Panc1 (cell line): Measurements from ENCODE around the gene ABHD12. TPM values are rescaled to one million over a fixed set of nuclear protein-coding genes. Genes with fewer than 3 reads are reported as not detected.

Experiments
- ATAC-seq: fragments of 200-7000 bp; cut with Tn5 transposase; 2 replicates; pipeline ENCODE4 v1.9.1; 2020; ENCODE audit warnings: mild to moderate bottlenecking, moderate library complexity
- BruUV-seq: library from RNA; stranded (reverse); fragments of 400-500 nt; replicated peaks from 2 replicates; lab custom pipeline; 2021; lab: Mats Ljungman, UMichigan
- CTCF ChIA-PET: fragments of 300-600 bp; sonication (Branson Sonifier 250); formaldehyde crosslinking; loops from one replicate; lab custom pipeline; 2022; ENCODE audit warnings: antibody characterized with exemption; lab: Charles Lee
- POLR2A ChIA-PET: fragments of 300-600 bp; sonication (Branson Sonifier 250); formaldehyde crosslinking; loops from one replicate; lab custom pipeline; 2022; ENCODE audit warnings: antibody characterized with exemption; lab: Charles Lee
- DNase-seq: peaks from one replicate; pipeline ENCODE4 v3.0.0-alpha.2; 2010; ENCODE audit warnings: low read depth, low spot score
- H3K27ac ChIP-seq: 2 replicates; pipeline ENCODE4 v1.5.1; 2011; ENCODE audit warnings: mild to moderate bottlenecking, low read length, inconsistent platforms
- H3K27me3 ChIP-seq: fragments of 200-500 bp; sonication (Bioruptor generic); 2 replicates; pipeline ENCODE4 v1.6.0; 2014; ENCODE audit warnings: low read length, inconsistent platforms; ENCODE audit not compliant: control insufficient read depth, insufficient read depth
- H3K36me3 ChIP-seq: fragments of 200-500 bp; sonication (Bioruptor generic); 2 replicates; pipeline ENCODE4 v1.5.1; 2014; ENCODE audit warnings: inconsistent platforms, mild to moderate bottlenecking, low read length, moderate library complexity; ENCODE audit not compliant: control insufficient read depth, insufficient read depth
- H3K4me1 ChIP-seq: 2 replicates; pipeline ENCODE4 v1.5.1; 2011; ENCODE audit warnings: inconsistent platforms, mild to moderate bottlenecking, low read length, moderate library complexity; ENCODE audit not compliant: control insufficient read depth, insufficient read depth
- H3K4me3 ChIP-seq, 2 experiments: 2 replicates each; pipeline ENCODE4 v1.5.1; 2011 to 2012; ENCODE audit warnings: low read depth in 2 of 2, low read length in 2 of 2, mild to moderate bottlenecking in 2 of 2, inconsistent platforms in 1 of 2, moderate library complexity in 1 of 2
- H3K9me3 ChIP-seq: fragments of 200-500 bp; sonication (Bioruptor generic); 2 replicates; pipeline ENCODE4 v1.5.1; 2014; ENCODE audit warnings: low read depth, mild to moderate bottlenecking, inconsistent platforms, low read length, moderate library complexity; ENCODE audit not compliant: control insufficient read depth, insufficient read depth
- POLR2AphosphoS5 ChIP-seq: IDR thresholded peaks from 2 replicates; pipeline ENCODE4 v1.6.1; 2012; ENCODE audit warnings: mild to moderate bottlenecking, low read depth, low read length, moderate library complexity
- SIN3A ChIP-seq: IDR thresholded peaks from 2 replicates; pipeline ENCODE4 v1.6.1; 2012; ENCODE audit warnings: low read depth, mild to moderate bottlenecking, low read length, moderate library complexity, borderline replicate concordance; ENCODE audit not compliant: insufficient read depth
- TCF7L2 ChIP-seq: IDR thresholded peaks from 2 replicates; pipeline ENCODE4 v1.6.1; 2011; ENCODE audit warnings: mild to moderate bottlenecking, low read depth, low read length, inconsistent platforms
- in situ Hi-C: cut with HindIII; loops from 2 replicates; pipeline ENCODE4 v1.10.0; 2016; ENCODE audit warnings: low sequenced_read_pairs, low pct_unique_long_range_greater_than_20kb
- intact Hi-C: fragments of 100-400 bp; cut with micrococcal nuclease; formaldehyde crosslinking; loops from one replicate; pipeline ENCODE4 v1.10.0; 2022; ENCODE audit not compliant: unreplicated experiment
- total RNA-seq: library from RNA; stranded (reverse); gene quantifications from one replicate; pipeline ENCODE4 v1.2.1, GENCODE V29; 2021; ENCODE audit not compliant: unreplicated experiment
- TF ChIP-seq, protein P1 (sequence below), 2 experiments: IDR thresholded peaks; 2 replicates each; pipeline ENCODE4 v1.6.1; 2011 to 2012; ENCODE audit warnings: low read depth in 2 of 2, control low read depth in 1 of 2, low read length in 1 of 2, mild to moderate bottlenecking in 1 of 2, moderate library complexity in 1 of 2; ENCODE audit not compliant: insufficient read depth in 1 of 2
- TF ChIP-seq, protein P2 (sequence below): fragments of 450-650 bp; IDR thresholded peaks from 2 replicates; pipeline ENCODE4 v1.5.1; 2017; ENCODE audit warnings: mild to moderate bottlenecking

The ABHD12 gene
- total RNA-seq, 1 experiment from 2014 or later, result 90.9 TPM

DNA sequence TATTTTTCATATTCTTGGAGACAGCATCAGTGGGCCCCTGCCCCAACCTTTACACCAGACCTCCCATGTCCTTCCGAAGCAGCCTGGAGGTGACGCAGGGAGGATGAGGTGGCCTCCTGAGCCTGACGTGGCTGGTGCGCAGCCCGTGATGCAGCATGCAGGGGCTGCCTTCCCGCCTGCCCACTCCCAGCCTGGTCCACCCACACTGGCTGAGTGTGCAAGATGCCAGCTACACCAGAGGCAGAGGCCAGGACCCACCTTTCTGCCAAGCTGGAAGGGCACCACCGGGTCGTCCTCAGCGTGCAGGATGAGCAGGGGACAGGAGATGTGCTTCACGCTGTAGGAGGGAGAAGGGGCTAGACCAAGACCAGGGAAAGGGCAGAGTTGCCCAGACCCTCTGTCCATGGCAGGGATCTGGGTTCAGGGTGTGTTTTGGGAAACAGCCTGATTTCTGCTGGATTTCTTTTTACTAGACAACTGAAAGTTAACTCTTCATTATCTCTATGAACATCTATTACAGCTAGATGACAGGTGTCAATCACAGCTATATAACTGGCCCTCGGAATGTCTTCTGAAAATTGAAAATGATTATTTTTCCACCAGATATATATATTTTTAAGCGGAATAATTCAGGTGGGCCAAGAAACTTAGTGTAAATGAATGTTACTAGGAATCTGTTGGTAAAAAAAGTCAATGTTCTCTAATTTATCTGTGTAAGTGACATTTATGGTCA, 87.2 kb downstream of the ABHD12 start:
- CTCF ChIA-PET, result interaction anchor here (0.5 kb wide), 1 partner anchor 137 kb away, joined by 3 read pairs; no protein-coding TSS in a partner anchor
- POLR2A ChIA-PET, result interaction anchor here (0.6 kb wide), 1 partner anchor 90 kb away, joined by 10 read pairs; no protein-coding TSS in a partner anchor
- in situ Hi-C loops, result no loop called here
- intact Hi-C loops, result no loop called here
- ATAC-seq, result no peak
- H3K4me1 ChIP-seq, result peaks cover 42% of the 10 kb centered on the region
- H3K27ac ChIP-seq, result no peak overlapping the region
- no peak overlapping the region for H3K4me3 ChIP-seq
- no peaks in the 10 kb centered on the region; the same call in 1 of the 2 replicates for H3K36me3 ChIP-seq
- H3K27me3 ChIP-seq, result no peaks in the 10 kb centered on the region
- no peak; the same call in 1 of the 2 replicates for TF ChIP-seq POLR2AphosphoS5
- TF ChIP-seq, protein P1, sequence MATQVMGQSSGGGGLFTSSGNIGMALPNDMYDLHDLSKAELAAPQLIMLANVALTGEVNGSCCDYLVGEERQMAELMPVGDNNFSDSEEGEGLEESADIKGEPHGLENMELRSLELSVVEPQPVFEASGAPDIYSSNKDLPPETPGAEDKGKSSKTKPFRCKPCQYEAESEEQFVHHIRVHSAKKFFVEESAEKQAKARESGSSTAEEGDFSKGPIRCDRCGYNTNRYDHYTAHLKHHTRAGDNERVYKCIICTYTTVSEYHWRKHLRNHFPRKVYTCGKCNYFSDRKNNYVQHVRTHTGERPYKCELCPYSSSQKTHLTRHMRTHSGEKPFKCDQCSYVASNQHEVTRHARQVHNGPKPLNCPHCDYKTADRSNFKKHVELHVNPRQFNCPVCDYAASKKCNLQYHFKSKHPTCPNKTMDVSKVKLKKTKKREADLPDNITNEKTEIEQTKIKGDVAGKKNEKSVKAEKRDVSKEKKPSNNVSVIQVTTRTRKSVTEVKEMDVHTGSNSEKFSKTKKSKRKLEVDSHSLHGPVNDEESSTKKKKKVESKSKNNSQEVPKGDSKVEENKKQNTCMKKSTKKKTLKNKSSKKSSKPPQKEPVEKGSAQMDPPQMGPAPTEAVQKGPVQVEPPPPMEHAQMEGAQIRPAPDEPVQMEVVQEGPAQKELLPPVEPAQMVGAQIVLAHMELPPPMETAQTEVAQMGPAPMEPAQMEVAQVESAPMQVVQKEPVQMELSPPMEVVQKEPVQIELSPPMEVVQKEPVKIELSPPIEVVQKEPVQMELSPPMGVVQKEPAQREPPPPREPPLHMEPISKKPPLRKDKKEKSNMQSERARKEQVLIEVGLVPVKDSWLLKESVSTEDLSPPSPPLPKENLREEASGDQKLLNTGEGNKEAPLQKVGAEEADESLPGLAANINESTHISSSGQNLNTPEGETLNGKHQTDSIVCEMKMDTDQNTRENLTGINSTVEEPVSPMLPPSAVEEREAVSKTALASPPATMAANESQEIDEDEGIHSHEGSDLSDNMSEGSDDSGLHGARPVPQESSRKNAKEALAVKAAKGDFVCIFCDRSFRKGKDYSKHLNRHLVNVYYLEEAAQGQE (IDR thresholded peaks at IDR 0.05; ENCODE audit: insufficient read depth in 1 of 2, low read depth in 2 of 2, low read length in 1 of 2), result no peak
- no peak for TF ChIP-seq TCF7L2
- TF ChIP-seq SIN3A, result no peak
- TF ChIP-seq, protein P2, sequence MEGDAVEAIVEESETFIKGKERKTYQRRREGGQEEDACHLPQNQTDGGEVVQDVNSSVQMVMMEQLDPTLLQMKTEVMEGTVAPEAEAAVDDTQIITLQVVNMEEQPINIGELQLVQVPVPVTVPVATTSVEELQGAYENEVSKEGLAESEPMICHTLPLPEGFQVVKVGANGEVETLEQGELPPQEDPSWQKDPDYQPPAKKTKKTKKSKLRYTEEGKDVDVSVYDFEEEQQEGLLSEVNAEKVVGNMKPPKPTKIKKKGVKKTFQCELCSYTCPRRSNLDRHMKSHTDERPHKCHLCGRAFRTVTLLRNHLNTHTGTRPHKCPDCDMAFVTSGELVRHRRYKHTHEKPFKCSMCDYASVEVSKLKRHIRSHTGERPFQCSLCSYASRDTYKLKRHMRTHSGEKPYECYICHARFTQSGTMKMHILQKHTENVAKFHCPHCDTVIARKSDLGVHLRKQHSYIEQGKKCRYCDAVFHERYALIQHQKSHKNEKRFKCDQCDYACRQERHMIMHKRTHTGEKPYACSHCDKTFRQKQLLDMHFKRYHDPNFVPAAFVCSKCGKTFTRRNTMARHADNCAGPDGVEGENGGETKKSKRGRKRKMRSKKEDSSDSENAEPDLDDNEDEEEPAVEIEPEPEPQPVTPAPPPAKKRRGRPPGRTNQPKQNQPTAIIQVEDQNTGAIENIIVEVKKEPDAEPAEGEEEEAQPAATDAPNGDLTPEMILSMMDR, result no peak
- DNase-seq, result no peak
- no peaks in the 10 kb centered on the region for H3K9me3 ChIP-seq
- no TSS peak for BruUV-seq

DNA sequence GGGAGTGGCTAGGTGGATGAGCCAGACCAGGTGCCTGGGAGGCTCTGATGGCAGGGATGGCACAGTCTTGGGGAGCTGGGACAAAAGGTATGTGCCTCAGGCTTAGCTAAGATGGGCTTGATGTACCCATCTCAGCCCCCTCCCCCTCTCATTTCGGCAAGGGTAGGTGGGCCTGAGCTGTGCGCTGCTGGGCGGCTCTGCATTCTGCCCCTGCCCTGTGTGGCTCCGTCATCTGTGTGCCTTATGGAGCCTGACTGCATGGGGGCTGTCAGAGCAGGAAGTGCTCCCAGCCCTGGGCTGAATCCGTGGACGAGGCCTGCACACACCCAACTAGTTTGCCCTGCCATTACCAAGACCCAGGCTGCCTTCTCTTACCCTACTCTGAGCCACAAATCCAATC, 88.0 kb downstream of the ABHD12 start:
- ATAC-seq (no peak), DNase-seq (no peak)
- Histone ChIP-seq H3K36me3 (no peaks in the 10 kb centered on the region; the same call in 1 of the 2 replicates), H3K4me3 (no peak overlapping the region), H3K4me1 (peaks cover 42% of the 10 kb centered on the region), H3K27me3 (no peaks in the 10 kb centered on the region), H3K27ac (peak overlapping the region; percentile 9; the same call in 1 of the 2 replicates), H3K9me3 (no peaks in the 10 kb centered on the region)
- intact Hi-C loops, result no loop called here
- TF ChIP-seq, protein P2, result no peak
- no peak for TF ChIP-seq TCF7L2
- TF ChIP-seq POLR2AphosphoS5, result no peak
- TF ChIP-seq SIN3A, result no peak
- TF ChIP-seq, protein P1 (IDR thresholded peaks at IDR 0.05; ENCODE audit: insufficient read depth in 1 of 2, low read depth in 2 of 2, low read length in 1 of 2), result no peak
- BruUV-seq, result no TSS peak
- in situ Hi-C loops, result no loop called here
- ChIA-PET CTCF (interaction anchor here (1.1 kb wide), 1 partner anchor 96 kb away, joined by 4 read pairs; no protein-coding TSS in a partner anchor), POLR2A (interaction anchor here (0.6 kb wide), 1 partner anchor 91 kb away, joined by 10 read pairs; no protein-coding TSS in a partner anchor)
